A172 (cell line): ENCODE results near the gene ACTR6. TPM values are rescaled to one million over a fixed set of nuclear protein-coding genes. Genes with fewer than 3 reads are reported as not detected.

Experiments used
- DNase-seq: peaks from one replicate; pipeline ENCODE4 v3.0.0-alpha.2; 2015; ENCODE audit warnings: low spot score
- total RNA-seq: library from RNA; depleted of rRNA; stranded (reverse); fragments of >200 nt; shearing (Covaris generic); gene quantifications from 2 replicates; pipeline ENCODE4 v1.2.3, GENCODE V29; 2014; rRNA removed

Gene ACTR6
- total RNA-seq, 1 experiment from 2014 or later = 30.7 TPM

DNA sequence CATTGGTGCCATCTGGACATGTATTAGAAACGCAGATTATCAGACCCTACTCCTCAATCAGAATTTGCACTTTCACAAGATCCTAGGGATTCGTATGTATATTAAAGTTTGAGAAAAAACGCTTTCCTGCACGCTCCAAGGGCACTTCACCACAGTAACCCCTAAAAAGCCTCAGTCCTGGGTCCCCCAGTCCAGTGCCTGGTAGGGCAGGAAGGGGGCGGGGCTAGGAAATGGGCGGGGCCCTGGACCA is 65.9 kb downstream of the ACTR6 start:
- no peak for DNase-seq

DNA sequence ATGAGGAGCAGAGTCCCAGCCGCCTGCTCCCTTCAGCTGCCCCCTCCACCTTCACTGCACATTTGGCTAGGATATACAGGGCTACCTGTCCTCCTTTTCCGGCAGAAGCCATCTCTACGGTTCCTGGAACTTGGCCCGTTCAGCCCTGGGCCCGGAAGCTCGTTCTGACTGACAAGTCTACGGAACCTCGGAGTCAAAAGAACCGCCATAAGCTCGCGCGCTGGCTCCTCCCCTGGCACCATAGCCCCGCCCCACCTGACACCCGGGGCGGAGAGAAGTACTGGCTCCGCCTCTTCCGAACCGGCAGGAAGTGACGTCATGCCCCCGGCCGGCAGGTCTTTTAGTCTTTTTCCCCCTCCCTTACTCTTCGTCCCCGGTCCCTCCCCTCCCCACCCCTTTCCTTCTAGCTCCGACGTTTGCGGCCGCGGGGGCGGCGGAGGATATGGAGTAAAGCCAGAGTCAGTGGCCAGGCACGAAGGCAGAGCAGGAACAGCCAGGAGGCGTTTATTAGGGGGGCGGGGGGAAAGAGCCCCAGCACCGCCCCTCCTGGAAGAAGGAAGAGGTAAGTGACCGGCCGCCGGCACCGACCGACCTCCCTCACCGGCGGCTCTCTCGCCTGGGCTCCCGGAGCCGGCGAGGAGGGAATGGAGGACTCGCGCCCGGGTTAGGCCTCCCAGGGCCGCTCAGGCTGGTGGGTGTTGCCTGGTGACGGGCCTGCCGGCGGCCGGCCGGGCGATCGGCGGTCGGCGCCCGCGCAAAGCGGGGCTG is 66.4 kb downstream of the ACTR6 start, which contains the start of the genes DEPDC4 and SCYL2:
TSS of gene DEPDC4 (minus strand) at position 245 of the 768 bp plus-strand sequence. CDS start at position 242, 3 bp downstream.
TSS of gene SCYL2 (plus strand) at position 343 of the 768 bp plus-strand sequence. CDS start 15,794 bp downstream, outside the sequence.
- peak; percentile 92 for DNase-seq

- DNase-seq = peak; percentile 16
These were observed 67.1 kb downstream of the ACTR6 start for GRCh38 chr12:100267603-100268281.

- peak; percentile 6 for DNase-seq
These were observed 68.4 kb downstream of the ACTR6 start for GRCh38 chr12:100268835-100269564.

GRCh38 chr12:100273782-100274181 is 73.2 kb downstream of the ACTR6 start:
- DNase-seq = no peak

Other genes starting within 250 kb of the ACTR6 start
- gene ANKS1B, start 215.9 kb upstream of the ACTR6 start, total RNA-seq = 0.24 and 0.55 TPM in 2 replicates
- 34.9 and 41.2 TPM in 2 replicates for gene BLTP3B, start 57.9 kb upstream of the ACTR6 start, total RNA-seq
- 2.8 and 3.1 TPM in 2 replicates for gene DEPDC4, start 66.3 kb downstream of the ACTR6 start, total RNA-seq
- 47.8 and 98.4 TPM in 2 replicates for gene SCYL2, start 66.4 kb downstream of the ACTR6 start, total RNA-seq
- gene SLC17A8, start 156.3 kb downstream of the ACTR6 start, total RNA-seq = not detected in 2 replicates